Adrenal gland (tissue), 5 donors: ENCODE results near the gene MOB2.

Source experiments
- CTCF ChIP-seq, 6 experiments: fragments of 450-650 bp in 4 of 6; fragments of 200-600 bp in 2 of 6; sonication (generic) in 1 of 6; IDR thresholded peaks; 1 replicate in 5 of 6; 2 replicates in 1 of 6; pipeline versions ENCODE4 v1.5.1 to v1.8.0; 2016 to 2021; ENCODE audit warnings: antibody characterized with exemption in 6 of 6, mild to moderate bottlenecking in 2 of 6, moderate library complexity in 1 of 6
- POLR2A ChIP-seq, 2 donors: fragments of 450-650 bp; IDR thresholded peaks; one replicate each; pipeline ENCODE4 v1.6.1; 2017; ENCODE audit warnings: antibody characterized with exemption in 2 of 2, mild to moderate bottlenecking in 2 of 2, moderate library complexity in 1 of 2
- donor health status: DM: no; HTN: no; CAD: no.

- no peak for TF ChIP-seq CTCF (IDR thresholded peaks at IDR 0.05)
- TF ChIP-seq POLR2A (IDR thresholded peaks at IDR 0.05): no peak
These were observed 35.0 kb upstream of the MOB2 start for GRCh38 chr11:1521382-1522080.
